HG03457 (cell line): Measurements from ENCODE around the gene MYBPC1.
"Not testable (repeated sequence)": the region's sequence is repeated elsewhere in the genome, so short reads cannot be mapped to it uniquely, and the experiment has no call there.

ENCODE experiments used
- ATAC-seq: cut with Tn5 transposase; IDR thresholded peaks from one replicate; pipeline ENCODE4 v1.9.1; 2021; ENCODE audit warnings: moderate number of reproducible peaks; ENCODE audit not compliant: unreplicated experiment

The MYBPC1 gene

GRCh38 chr12:101594700-101595099 lies at the start of gene MYBPC1:
Gene MYBPC1, plus strand, starts transcription at chr12:101594971. Its CDS starts 100 bp downstream, at chr12:101595071.
- ATAC-seq, result no peak

GRCh38 chr12:101551362-101552114 lies 43.2 kb upstream of the MYBPC1 start:
- ATAC-seq, result no peak

- no peak for ATAC-seq
Measured at GRCh38 chr12:101552277-101552676, 42.5 kb upstream of the MYBPC1 start.

- no peak for ATAC-seq
Measured at GRCh38 chr12:101557094-101557493, 37.7 kb upstream of the MYBPC1 start.

GRCh38 chr12:101558726-101559125 lies 36.0 kb upstream of the MYBPC1 start:
- not testable (repeated sequence) for ATAC-seq

GRCh38 chr12:101563212-101563611 lies 31.6 kb upstream of the MYBPC1 start:
- ATAC-seq, result no peak

- ATAC-seq, result no peak
Measured at GRCh38 chr12:101564912-101565311, 29.9 kb upstream of the MYBPC1 start.

GRCh38 chr12:101566318-101566717 lies 28.5 kb upstream of the MYBPC1 start:
- no peak for ATAC-seq

GRCh38 chr12:101567918-101568317 lies 26.9 kb upstream of the MYBPC1 start:
- ATAC-seq, result no peak

GRCh38 chr12:101570047-101570446 lies 24.7 kb upstream of the MYBPC1 start:
- ATAC-seq, result no peak

GRCh38 chr12:101571105-101571504 lies 23.7 kb upstream of the MYBPC1 start:
- no peak for ATAC-seq

- ATAC-seq, result no peak
Measured at GRCh38 chr12:101573743-101574142, 21.0 kb upstream of the MYBPC1 start.

GRCh38 chr12:101578417-101578816 lies 16.4 kb upstream of the MYBPC1 start:
- ATAC-seq, result no peak

GRCh38 chr12:101581190-101581589 lies 13.6 kb upstream of the MYBPC1 start:
- ATAC-seq, result no peak

- ATAC-seq, result no peak
Measured at GRCh38 chr12:101582937-101583336, 11.8 kb upstream of the MYBPC1 start.

GRCh38 chr12:101590383-101590782 lies 4.4 kb upstream of the MYBPC1 start:
- no peak for ATAC-seq

GRCh38 chr12:101591781-101592180 lies 3.0 kb upstream of the MYBPC1 start:
- no peak for ATAC-seq

- ATAC-seq, result no peak
Measured at GRCh38 chr12:101592448-101592847, 2.3 kb upstream of the MYBPC1 start.

- no peak for ATAC-seq
Measured at GRCh38 chr12:101592921-101593320, 1.9 kb upstream of the MYBPC1 start.

- ATAC-seq, result no peak
Measured at GRCh38 chr12:101596172-101596571, 1.4 kb downstream of the MYBPC1 start.

GRCh38 chr12:101597164-101597563 lies 2.4 kb downstream of the MYBPC1 start:
- no peak for ATAC-seq

GRCh38 chr12:101598483-101598882 lies 3.7 kb downstream of the MYBPC1 start:
- no peak for ATAC-seq

GRCh38 chr12:101599311-101599710 lies 4.5 kb downstream of the MYBPC1 start:
- no peak for ATAC-seq
